Neural cell (in vitro differentiated cells): ENCODE results near the gene DUSP12.

Experiments used
- EP300 ChIP-seq: fragments of 450-650 bp; conservative IDR thresholded peaks from 2 replicates; pipeline ENCODE4 v1.6.1; 2014; ENCODE audit warnings: antibody characterized with exemption, mild to moderate bottlenecking, moderate library complexity; ENCODE audit not compliant: poor library complexity, severe bottlenecking
- EZH2 ChIP-seq: fragments of 200-600, 300-800 bp; shearing (Covaris generic), sonication (generic); IDR thresholded peaks from 2 replicates; pipeline ENCODE4 v1.6.1; 2014; ENCODE audit warnings: antibody characterized with exemption, low read length, borderline replicate concordance, mild to moderate bottlenecking; ENCODE audit not compliant: insufficient read depth, poor library complexity, severe bottlenecking
- POLR2AphosphoS5 ChIP-seq: IDR thresholded peaks from 2 replicates; pipeline ENCODE4 v1.6.1; 2012
- SMC3 ChIP-seq: fragments of 450-650 bp; conservative IDR thresholded peaks from 2 replicates; pipeline ENCODE4 v1.6.1; 2014; ENCODE audit warnings: antibody characterized with exemption, mild to moderate bottlenecking, moderate library complexity; ENCODE audit not compliant: poor library complexity
- TAF1 ChIP-seq: IDR thresholded peaks from 2 replicates; pipeline ENCODE4 v1.6.1; 2012; ENCODE audit warnings: low read depth
- TF ChIP-seq, protein P1 (sequence below): fragments of 450-650 bp; IDR thresholded peaks from 2 replicates; pipeline ENCODE4 v1.5.1; 2014; ENCODE audit warnings: antibody characterized with exemption, mild to moderate bottlenecking, moderate library complexity; ENCODE audit not compliant: poor library complexity, severe bottlenecking
- TF ChIP-seq, protein P2 (sequence below): IDR thresholded peaks from 2 replicates; pipeline ENCODE4 v1.6.1; 2012; ENCODE audit warnings: borderline replicate concordance

DNA sequence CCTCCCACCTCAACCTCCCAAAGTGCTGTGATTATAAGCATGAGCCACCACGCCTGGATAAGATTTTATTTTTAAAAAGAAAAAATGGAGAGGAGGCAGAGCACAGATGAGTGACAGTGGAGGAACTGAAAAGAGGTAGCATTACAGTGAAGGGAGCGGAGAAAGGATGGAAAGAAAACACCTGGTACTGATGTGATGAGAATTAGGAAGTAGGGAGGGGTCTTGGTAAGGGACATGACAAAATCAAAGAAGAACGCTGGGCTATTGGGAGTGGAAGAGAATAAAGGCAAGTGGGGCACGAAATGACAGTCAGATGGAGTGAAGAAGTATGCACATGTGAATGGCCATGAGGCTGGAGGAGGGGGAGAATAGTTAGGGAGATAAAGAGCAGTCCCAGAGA is 40.2 kb upstream of the DUSP12 start:
- TF ChIP-seq, protein P1, sequence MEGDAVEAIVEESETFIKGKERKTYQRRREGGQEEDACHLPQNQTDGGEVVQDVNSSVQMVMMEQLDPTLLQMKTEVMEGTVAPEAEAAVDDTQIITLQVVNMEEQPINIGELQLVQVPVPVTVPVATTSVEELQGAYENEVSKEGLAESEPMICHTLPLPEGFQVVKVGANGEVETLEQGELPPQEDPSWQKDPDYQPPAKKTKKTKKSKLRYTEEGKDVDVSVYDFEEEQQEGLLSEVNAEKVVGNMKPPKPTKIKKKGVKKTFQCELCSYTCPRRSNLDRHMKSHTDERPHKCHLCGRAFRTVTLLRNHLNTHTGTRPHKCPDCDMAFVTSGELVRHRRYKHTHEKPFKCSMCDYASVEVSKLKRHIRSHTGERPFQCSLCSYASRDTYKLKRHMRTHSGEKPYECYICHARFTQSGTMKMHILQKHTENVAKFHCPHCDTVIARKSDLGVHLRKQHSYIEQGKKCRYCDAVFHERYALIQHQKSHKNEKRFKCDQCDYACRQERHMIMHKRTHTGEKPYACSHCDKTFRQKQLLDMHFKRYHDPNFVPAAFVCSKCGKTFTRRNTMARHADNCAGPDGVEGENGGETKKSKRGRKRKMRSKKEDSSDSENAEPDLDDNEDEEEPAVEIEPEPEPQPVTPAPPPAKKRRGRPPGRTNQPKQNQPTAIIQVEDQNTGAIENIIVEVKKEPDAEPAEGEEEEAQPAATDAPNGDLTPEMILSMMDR = no peak
- TF ChIP-seq POLR2AphosphoS5 = no peak
- no peak for TF ChIP-seq SMC3
- TF ChIP-seq TAF1 = no peak
- TF ChIP-seq, protein P2, sequence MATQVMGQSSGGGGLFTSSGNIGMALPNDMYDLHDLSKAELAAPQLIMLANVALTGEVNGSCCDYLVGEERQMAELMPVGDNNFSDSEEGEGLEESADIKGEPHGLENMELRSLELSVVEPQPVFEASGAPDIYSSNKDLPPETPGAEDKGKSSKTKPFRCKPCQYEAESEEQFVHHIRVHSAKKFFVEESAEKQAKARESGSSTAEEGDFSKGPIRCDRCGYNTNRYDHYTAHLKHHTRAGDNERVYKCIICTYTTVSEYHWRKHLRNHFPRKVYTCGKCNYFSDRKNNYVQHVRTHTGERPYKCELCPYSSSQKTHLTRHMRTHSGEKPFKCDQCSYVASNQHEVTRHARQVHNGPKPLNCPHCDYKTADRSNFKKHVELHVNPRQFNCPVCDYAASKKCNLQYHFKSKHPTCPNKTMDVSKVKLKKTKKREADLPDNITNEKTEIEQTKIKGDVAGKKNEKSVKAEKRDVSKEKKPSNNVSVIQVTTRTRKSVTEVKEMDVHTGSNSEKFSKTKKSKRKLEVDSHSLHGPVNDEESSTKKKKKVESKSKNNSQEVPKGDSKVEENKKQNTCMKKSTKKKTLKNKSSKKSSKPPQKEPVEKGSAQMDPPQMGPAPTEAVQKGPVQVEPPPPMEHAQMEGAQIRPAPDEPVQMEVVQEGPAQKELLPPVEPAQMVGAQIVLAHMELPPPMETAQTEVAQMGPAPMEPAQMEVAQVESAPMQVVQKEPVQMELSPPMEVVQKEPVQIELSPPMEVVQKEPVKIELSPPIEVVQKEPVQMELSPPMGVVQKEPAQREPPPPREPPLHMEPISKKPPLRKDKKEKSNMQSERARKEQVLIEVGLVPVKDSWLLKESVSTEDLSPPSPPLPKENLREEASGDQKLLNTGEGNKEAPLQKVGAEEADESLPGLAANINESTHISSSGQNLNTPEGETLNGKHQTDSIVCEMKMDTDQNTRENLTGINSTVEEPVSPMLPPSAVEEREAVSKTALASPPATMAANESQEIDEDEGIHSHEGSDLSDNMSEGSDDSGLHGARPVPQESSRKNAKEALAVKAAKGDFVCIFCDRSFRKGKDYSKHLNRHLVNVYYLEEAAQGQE = no peak
- TF ChIP-seq EP300 = no peak
- no peak for TF ChIP-seq EZH2
